ENCODE measurements around the gene HOXA11. TPM values are rescaled to one million over a fixed set of nuclear protein-coding genes. Genes with fewer than 3 reads are reported as not detected.

The HOXA11 gene
- total RNA-seq, 1 experiment from 2014 or later, result 26.6 TPM

- peak overlapping the region; percentile 94 for H3K4me2 ChIP-seq (ENCODE audit: low read length)
- no peak for TF ChIP-seq EZH2 (IDR thresholded peaks at IDR 0.05; ENCODE audit: low read length, unreplicated experiment)
- no peak for TF ChIP-seq EZH2phosphoT487 (IDR thresholded peaks at IDR 0.05; ENCODE audit: borderline replicate concordance, low read length)
- no peak for TF ChIP-seq CTCF (conservative IDR thresholded peaks at IDR 0.05; ENCODE audit: low read depth, low read length)
- H3F3A ChIP-seq (ENCODE audit: low read length, unreplicated experiment), result no peaks in the 10 kb centered on the region
- H3K9me3 ChIP-seq (ENCODE audit: low read length), result no peaks in the 10 kb centered on the region
- H3K79me2 ChIP-seq (ENCODE audit: low read length), result peaks cover 78% of the 10 kb centered on the region
- peak overlapping the region; percentile 92 for H3K27ac ChIP-seq (ENCODE audit: low read length)
- TSS peak; percentile 1 for BruUV-seq (replicated peaks)
- ChIA-PET CTCF (interaction anchor here (0.6 to 1.1 kb wide), 3 partner anchors 9 to 454 kb away, joined by 3 read pairs; no protein-coding TSS in a partner anchor), POLR2A (ENCODE audit: unreplicated experiment) (interaction anchor here (0.7 to 0.9 kb wide), 4 partner anchors 20 to 342 kb away, joined by 3 to 7 read pairs (median 4); partner anchors contain the start of gene HOXA11)
- H3K9ac ChIP-seq (ENCODE audit: low read length), result peak overlapping the region; percentile 91
- intact Hi-C loops (cut with micrococcal nuclease), result loop anchor here (1.0 kb wide), 1 partner anchor 142 kb away; no protein-coding TSS in a partner anchor
- H3K9me2 ChIP-seq (replicated peaks; ENCODE audit: low read length), result no peaks in the 10 kb centered on the region
- DNase-seq (peak; percentile 67), ATAC-seq (peak; percentile 8)
- no peaks in the 10 kb centered on the region for H4K20me1 ChIP-seq (ENCODE audit: low read length)
- peaks cover 52% of the 10 kb centered on the region for H3K4me1 ChIP-seq (ENCODE audit: insufficient read depth, low read length)
- no peaks in the 10 kb centered on the region for H3K27me3 ChIP-seq (ENCODE audit: low read length)
- peak overlapping the region; percentile 73 for H2AFZ ChIP-seq (ENCODE audit: low read length)
- H3K36me3 ChIP-seq (ENCODE audit: low read depth, low read length), result no peaks in the 10 kb centered on the region
- H3K4me3 ChIP-seq (ENCODE audit: low read length), result peak overlapping the region; percentile 75
Observed at GRCh38 chr7:27205325-27206280, 20.6 kb upstream of the HOXA11 start.

- ChIA-PET POLR2A (ENCODE audit: unreplicated experiment) (interaction anchor here (0.6 to 0.9 kb wide), 5 partner anchors 10 to 341 kb away, joined by 3 to 7 read pairs (median 3); partner anchors contain the start of gene HOXA11), CTCF (interaction anchor here (0.6 to 1.1 kb wide), 3 partner anchors 9 to 455 kb away, joined by 3 read pairs; no protein-coding TSS in a partner anchor)
- H3K27me3 ChIP-seq (ENCODE audit: low read length), result no peaks in the 10 kb centered on the region
- TF ChIP-seq EZH2phosphoT487 (IDR thresholded peaks at IDR 0.05; ENCODE audit: borderline replicate concordance, low read length) (no peak), EZH2 (IDR thresholded peaks at IDR 0.05; ENCODE audit: low read length, unreplicated experiment) (no peak), CTCF (conservative IDR thresholded peaks at IDR 0.05; ENCODE audit: low read depth, low read length) (no peak)
- H3K4me3 ChIP-seq (ENCODE audit: low read length), result peak overlapping the region; percentile 75
- H3K9me2 ChIP-seq (replicated peaks; ENCODE audit: low read length), result no peaks in the 10 kb centered on the region
- peaks cover 83% of the 10 kb centered on the region for H3K79me2 ChIP-seq (ENCODE audit: low read length)
- intact Hi-C loops (cut with micrococcal nuclease), result loop anchor here (1.0 to 5.0 kb wide), 2 partner anchors 38 to 142 kb away; partner anchors contain the start of gene HOXA9
- H3K4me2 ChIP-seq (ENCODE audit: low read length), result peak overlapping the region; percentile 94
- peak overlapping the region; percentile 92 for H3K27ac ChIP-seq (ENCODE audit: low read length)
- DNase-seq, result peak; percentile 54
- peaks cover 50% of the 10 kb centered on the region for H3K4me1 ChIP-seq (ENCODE audit: insufficient read depth, low read length)
- H3K9me3 ChIP-seq (ENCODE audit: low read length), result no peaks in the 10 kb centered on the region
- peak overlapping the region; percentile 91 for H3K9ac ChIP-seq (ENCODE audit: low read length)
- no peaks in the 10 kb centered on the region for H3K36me3 ChIP-seq (ENCODE audit: low read depth, low read length)
- BruUV-seq (replicated peaks), result TSS peak; percentile 21
- ATAC-seq, result peak; percentile 4
- no peaks in the 10 kb centered on the region for H3F3A ChIP-seq (ENCODE audit: low read length, unreplicated experiment)
- H4K20me1 ChIP-seq (ENCODE audit: low read length), result no peaks in the 10 kb centered on the region
- H2AFZ ChIP-seq (ENCODE audit: low read length), result peak overlapping the region; percentile 73
Observed at GRCh38 chr7:27204851-27205322, 19.9 kb upstream of the HOXA11 start.

All from PC-3 (cell line).